ENCODE results near the gene SIPA1.

The SIPA1 gene

GRCh38 chr11:65591939-65592857, 45.7 kb upstream of the SIPA1 start:
- in situ Hi-C loops (cut with MboI; ENCODE audit: low pct_unique_long_range_greater_than_20kb, low sequenced_read_pairs, unreplicated experiment) = no loop called here
- DNase-seq (ENCODE audit: low spot score) = no peak
- TF ChIP-seq CTCF (IDR thresholded peaks at IDR 0.05; ENCODE audit: extremely low read depth, insufficient read depth, missing control alignments) = no peak

- no peak for DNase-seq (ENCODE audit: low spot score)
- in situ Hi-C loops (cut with MboI; ENCODE audit: low pct_unique_long_range_greater_than_20kb, low sequenced_read_pairs, unreplicated experiment) = no loop called here
- no peak for TF ChIP-seq CTCF (IDR thresholded peaks at IDR 0.05; ENCODE audit: extremely low read depth, insufficient read depth, missing control alignments)
These were observed 44.9 kb upstream of the SIPA1 start for GRCh38 chr11:65592858-65593517.

- TF ChIP-seq CTCF (IDR thresholded peaks at IDR 0.05; ENCODE audit: extremely low read depth, insufficient read depth, missing control alignments) = peak; percentile 64
- peak; percentile 79 for DNase-seq (ENCODE audit: low spot score)
- in situ Hi-C loops (cut with MboI; ENCODE audit: low pct_unique_long_range_greater_than_20kb, low sequenced_read_pairs, unreplicated experiment) = no loop called here
These were observed 44.1 kb upstream of the SIPA1 start for GRCh38 chr11:65593518-65594414.

- DNase-seq (ENCODE audit: low spot score) = no peak
- in situ Hi-C loops (cut with MboI; ENCODE audit: low pct_unique_long_range_greater_than_20kb, low sequenced_read_pairs, unreplicated experiment) = no loop called here
These were observed 42.8 kb upstream of the SIPA1 start for GRCh38 chr11:65595131-65595530.

GRCh38 chr11:65595543-65596281, 42.2 kb upstream of the SIPA1 start, which contains the start of gene KCNK7:
Gene KCNK7 (minus strand): TSS chr11:65595800. CDS start chr11:65595772, 28 bp downstream.
- in situ Hi-C loops (cut with MboI; ENCODE audit: low pct_unique_long_range_greater_than_20kb, low sequenced_read_pairs, unreplicated experiment) = no loop called here
- DNase-seq (ENCODE audit: low spot score) = no peak
- TF ChIP-seq CTCF (IDR thresholded peaks at IDR 0.05; ENCODE audit: extremely low read depth, insufficient read depth, missing control alignments) = no peak

More at GRCh38 chr11:65595131-65595530, 42.8 kb upstream of the SIPA1 start:
- no peak for TF ChIP-seq CTCF (IDR thresholded peaks at IDR 0.05; ENCODE audit: extremely low read depth, insufficient read depth, missing control alignments)

All from GM13977 (cell line).